ENCODE results near the gene ELK3.

The ELK3 gene

GRCh38 chr12:96212456-96213375, 18.5 kb downstream of the ELK3 start:
- no peak for DNase-seq (ENCODE audit: low read depth, low spot score)

GRCh38 chr12:96213869-96214268, 19.7 kb downstream of the ELK3 start:
- no peak for DNase-seq (ENCODE audit: low read depth, low spot score)

GRCh38 chr12:96215919-96216273, 21.7 kb downstream of the ELK3 start:
- no peak for DNase-seq (ENCODE audit: low read depth, low spot score)

- DNase-seq (ENCODE audit: low read depth, low spot score): no peak
Measured at GRCh38 chr12:96218989-96219678, 25.0 kb downstream of the ELK3 start.

GRCh38 chr12:96219700-96220206, 25.6 kb downstream of the ELK3 start:
- no peak for DNase-seq (ENCODE audit: low read depth, low spot score)

GRCh38 chr12:96220902-96221301, 26.7 kb downstream of the ELK3 start:
- no peak for DNase-seq (ENCODE audit: low read depth, low spot score)

- DNase-seq (ENCODE audit: low read depth, low spot score): no peak
Measured at GRCh38 chr12:96221391-96221790, 27.2 kb downstream of the ELK3 start.

GRCh38 chr12:96223411-96224218, 29.4 kb downstream of the ELK3 start:
- DNase-seq (ENCODE audit: low read depth, low spot score): no peak

GRCh38 chr12:96224219-96224615, 30.0 kb downstream of the ELK3 start:
- no peak for DNase-seq (ENCODE audit: low read depth, low spot score)

- no peak for DNase-seq (ENCODE audit: low read depth, low spot score)
Measured at GRCh38 chr12:96225044-96225855, 31.1 kb downstream of the ELK3 start.

GRCh38 chr12:96225994-96226399, 31.8 kb downstream of the ELK3 start:
- DNase-seq (ENCODE audit: low read depth, low spot score): no peak

- no peak for DNase-seq (ENCODE audit: low read depth, low spot score)
Measured at GRCh38 chr12:96226401-96226800, 32.2 kb downstream of the ELK3 start.

- no peak for DNase-seq (ENCODE audit: low read depth, low spot score)
Measured at GRCh38 chr12:96226801-96227348, 32.7 kb downstream of the ELK3 start.

- DNase-seq (ENCODE audit: low read depth, low spot score): no peak
Measured at GRCh38 chr12:96227365-96228106, 33.4 kb downstream of the ELK3 start.

- no peak for DNase-seq (ENCODE audit: low read depth, low spot score)
Measured at GRCh38 chr12:96228566-96229248, 34.5 kb downstream of the ELK3 start.

GRCh38 chr12:96230646-96231045, 36.5 kb downstream of the ELK3 start:
- DNase-seq (ENCODE audit: low read depth, low spot score): no peak

GRCh38 chr12:96233168-96233567, 39.0 kb downstream of the ELK3 start:
- no peak for DNase-seq (ENCODE audit: low read depth, low spot score)

- no peak for DNase-seq (ENCODE audit: low read depth, low spot score)
Measured at GRCh38 chr12:96233939-96234461, 39.8 kb downstream of the ELK3 start.
